Endothelial cell of umbilical vein (primary cell): ENCODE results near the gene PERM1. TPM values are rescaled to one million over a fixed set of nuclear protein-coding genes. Genes with fewer than 3 reads are reported as not detected.

ENCODE experiments used
- BruUV-seq: library from RNA; stranded (reverse); fragments of 400-500 nt; replicated peaks from 2 replicates; lab custom pipeline; 2021; lab: Mats Ljungman, UMichigan
- CTCF ChIA-PET: fragments of 300-600, 350-600 bp; sonication (Branson Sonifier 250); formaldehyde crosslinking; loops from one replicate; lab custom pipeline; 2021; ENCODE audit warnings: antibody characterized with exemption, inconsistent platforms; lab: Charles Lee
- POLR2A ChIA-PET: fragments of 300-600, 350-600 bp; sonication (Branson Sonifier 250); formaldehyde crosslinking; loops from one replicate; lab custom pipeline; 2021; ENCODE audit warnings: antibody characterized with exemption, inconsistent platforms; lab: Charles Lee
- DNase-seq: peaks from one replicate; pipeline ENCODE4 v3.0.0-alpha.2; 2011; ENCODE audit warnings: low read depth, low spot score
- FAIRE-seq: peaks from 2 replicates; lab custom pipeline; 2011; peaks lifted over from hg19 to GRCh38; lab: Jason Lieb, UNC
- H2AFZ ChIP-seq: 2 replicates; pipeline ENCODE4 v1.6.0; 2012; ENCODE audit warnings: low read depth, low read length, control low read depth, inconsistent platforms
- H3K27ac ChIP-seq: 2 replicates; pipeline ENCODE4 v1.5.1; 2011; ENCODE audit warnings: low read depth, mild to moderate bottlenecking, control low read depth, low read length, moderate library complexity; ENCODE audit not compliant: insufficient read depth
- H3K27me3 ChIP-seq, 2 experiments: 2 replicates each; pipeline versions ENCODE4 v1.6.0 to v1.6.1; 2011; ENCODE audit warnings: low read length in 2 of 2, mixed read lengths in 1 of 2; ENCODE audit not compliant: control insufficient read depth in 2 of 2, insufficient read depth in 2 of 2
- H3K36me3 ChIP-seq, 2 experiments: 2 replicates in 1 of 2; 3 replicates in 1 of 2; pipeline ENCODE4 v1.5.1; 2011; ENCODE audit warnings: low read length in 2 of 2, mild to moderate bottlenecking in 1 of 2, moderate library complexity in 1 of 2; ENCODE audit not compliant: control insufficient read depth in 2 of 2, insufficient read depth in 2 of 2; ENCODE audit errors: extremely low read depth in 1 of 2
- H3K4me1 ChIP-seq: 3 replicates; pipeline ENCODE4 v1.5.1; 2011; ENCODE audit warnings: mild to moderate bottlenecking, low read length; ENCODE audit not compliant: control insufficient read depth, insufficient read depth; ENCODE audit errors: extremely low read depth
- H3K4me2 ChIP-seq: 2 replicates; pipeline ENCODE4 v1.6.1; 2011; ENCODE audit warnings: low read length, control low read depth, mixed read lengths; ENCODE audit not compliant: insufficient read depth
- H3K4me3 ChIP-seq, 3 experiments: fragments of 200-600 bp in 1 of 3; sonication (generic), shearing (Covaris generic) in 1 of 3; replicated peaks in 1 of 3; 2 replicates each; pipeline ENCODE4 v1.5.1; 2011 to 2016; ENCODE audit warnings: control low read depth in 3 of 3, low read length in 3 of 3, mild to moderate bottlenecking in 2 of 3, inconsistent platforms in 1 of 3, low read depth in 1 of 3, moderate library complexity in 1 of 3; ENCODE audit not compliant: insufficient read depth in 1 of 3
- H3K79me2 ChIP-seq: 2 replicates; pipeline ENCODE4 v1.6.0; 2012; ENCODE audit warnings: low read length, inconsistent platforms; ENCODE audit not compliant: control insufficient read depth, insufficient read depth
- H3K9ac ChIP-seq: replicated peaks from 2 replicates; pipeline ENCODE3; 2011; ENCODE audit warnings: low read length, control low read depth; ENCODE audit not compliant: insufficient read depth; ENCODE audit errors: extremely low read depth
- H3K9me1 ChIP-seq: replicated peaks from 3 replicates; pipeline ENCODE4 v1.6.0; 2011; ENCODE audit warnings: mild to moderate bottlenecking, low read length; ENCODE audit not compliant: control insufficient read depth, insufficient read depth; ENCODE audit errors: extremely low read depth
- H3K9me3 ChIP-seq: replicated peaks from 2 replicates; pipeline ENCODE4 v1.5.1; 2012; ENCODE audit warnings: low read length, inconsistent platforms; ENCODE audit not compliant: control insufficient read depth, insufficient read depth
- H4K20me1 ChIP-seq: replicated peaks from 2 replicates; pipeline ENCODE3; 2011; ENCODE audit warnings: mild to moderate bottlenecking, low read length; ENCODE audit not compliant: control insufficient read depth, insufficient read depth; ENCODE audit errors: extremely low read depth
- EZH2 ChIP-seq: IDR thresholded peaks from 2 replicates; pipeline ENCODE4 v1.6.1; 2012; ENCODE audit warnings: borderline replicate concordance, low read depth, mild to moderate bottlenecking, moderate library complexity, low read length, inconsistent platforms; ENCODE audit not compliant: severe bottlenecking
- FOS ChIP-seq: IDR thresholded peaks from 2 replicates; pipeline ENCODE4 v1.6.1; 2011; ENCODE audit warnings: mild to moderate bottlenecking, low read length, moderate library complexity, borderline replicate concordance; ENCODE audit not compliant: insufficient read depth
- GATA2 ChIP-seq: IDR thresholded peaks from 2 replicates; pipeline ENCODE4 v1.7.0; 2011; ENCODE audit warnings: low read depth, mild to moderate bottlenecking, moderate library complexity, mixed read lengths, low read length; ENCODE audit not compliant: insufficient read length, insufficient read depth
- JUN ChIP-seq: IDR thresholded peaks from 2 replicates; pipeline ENCODE4 v1.6.1; 2011; ENCODE audit warnings: borderline replicate concordance, low read depth; ENCODE audit not compliant: insufficient read length, insufficient read depth
- MAX ChIP-seq: IDR thresholded peaks from 2 replicates; pipeline ENCODE4 v1.6.1; 2011; ENCODE audit not compliant: insufficient read depth, insufficient read length
- MYC ChIP-seq: IDR thresholded peaks from one replicate; pipeline ENCODE4 v1.6.1; 2011; ENCODE audit warnings: mild to moderate bottlenecking, low read depth, low read length
- POLR2A ChIP-seq: IDR thresholded peaks from 2 replicates; pipeline ENCODE4 v1.6.1; 2012; ENCODE audit warnings: low read depth, mild to moderate bottlenecking, control low read depth, low read length
- POLR2AphosphoS5 ChIP-seq: IDR thresholded peaks from 2 replicates; pipeline ENCODE4 v1.6.1; 2012; ENCODE audit warnings: low read depth, mild to moderate bottlenecking, control low read depth, low read length, moderate library complexity; ENCODE audit not compliant: insufficient read depth
- dilution Hi-C: fragments of 300-500 bp; cut with MboI; formaldehyde crosslinking; loops from one replicate; pipeline ENCODE4 v1.15.0; 2019; ENCODE audit warnings: low sequenced_read_pairs; ENCODE audit not compliant: extremely low pct_ligation_motif_present
- intact Hi-C: fragments of 100-400 bp; cut with micrococcal nuclease; formaldehyde crosslinking; loops from one replicate; pipeline ENCODE4 v1.10.0; 2022
- polyA plus RNA-seq, 4 experiments: library from polyadenylated mRNA; depleted of rRNA in 3 of 4; stranded (reverse) in 3 of 4; unstranded in 1 of 4; fragments of >200 nt; gene quantifications; 2 replicates each; pipeline versions ENCODE4 v1.2.1 to v1.2.3, GENCODE V29; 2011 to 2012; ENCODE audit warnings: missing spikeins in 1 of 4
- total RNA-seq: library from RNA; stranded (reverse); gene quantifications from 2 replicates; pipeline ENCODE4 v1.2.3, GENCODE V29; 2021
- TF ChIP-seq, protein P1 (sequence below), 2 donors: IDR thresholded peaks; 1 replicate in 1 of 2; 2 replicates in 1 of 2; pipeline ENCODE4 v1.5.1; 2011; ENCODE audit warnings: low read length in 2 of 2, mild to moderate bottlenecking in 2 of 2, moderate library complexity in 2 of 2, control low read depth in 1 of 2, inconsistent platforms in 1 of 2, low read depth in 1 of 2; ENCODE audit not compliant: insufficient read depth in 1 of 2; ENCODE audit errors: extremely low read depth in 1 of 2

Gene PERM1
- total and polyA plus RNA-seq, 2 donors (not counting 3 experiments of a cell fraction or from before 2014, with no cell fraction given): not detected

- peaks cover 0 to 2% of the 10 kb centered on the region in 2 experiments for H3K36me3 ChIP-seq
- TF ChIP-seq MAX (no peak), GATA2 (no peak), JUN (no peak), FOS (no peak), EZH2 (no peak), POLR2A (no peak), POLR2AphosphoS5 (no peak), MYC (no peak)
- TF ChIP-seq, protein P1, sequence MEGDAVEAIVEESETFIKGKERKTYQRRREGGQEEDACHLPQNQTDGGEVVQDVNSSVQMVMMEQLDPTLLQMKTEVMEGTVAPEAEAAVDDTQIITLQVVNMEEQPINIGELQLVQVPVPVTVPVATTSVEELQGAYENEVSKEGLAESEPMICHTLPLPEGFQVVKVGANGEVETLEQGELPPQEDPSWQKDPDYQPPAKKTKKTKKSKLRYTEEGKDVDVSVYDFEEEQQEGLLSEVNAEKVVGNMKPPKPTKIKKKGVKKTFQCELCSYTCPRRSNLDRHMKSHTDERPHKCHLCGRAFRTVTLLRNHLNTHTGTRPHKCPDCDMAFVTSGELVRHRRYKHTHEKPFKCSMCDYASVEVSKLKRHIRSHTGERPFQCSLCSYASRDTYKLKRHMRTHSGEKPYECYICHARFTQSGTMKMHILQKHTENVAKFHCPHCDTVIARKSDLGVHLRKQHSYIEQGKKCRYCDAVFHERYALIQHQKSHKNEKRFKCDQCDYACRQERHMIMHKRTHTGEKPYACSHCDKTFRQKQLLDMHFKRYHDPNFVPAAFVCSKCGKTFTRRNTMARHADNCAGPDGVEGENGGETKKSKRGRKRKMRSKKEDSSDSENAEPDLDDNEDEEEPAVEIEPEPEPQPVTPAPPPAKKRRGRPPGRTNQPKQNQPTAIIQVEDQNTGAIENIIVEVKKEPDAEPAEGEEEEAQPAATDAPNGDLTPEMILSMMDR (IDR thresholded peaks at IDR 0.05; ENCODE audit: extremely low read depth in 1 of 2, insufficient read depth in 1 of 2, low read depth in 1 of 2, low read length in 2 of 2): no peak
- no peak overlapping the region for H3K4me2 ChIP-seq
- POLR2A ChIA-PET: no interaction called here
- H3K4me1 ChIP-seq: peaks cover 14% of the 10 kb centered on the region
- H3K27me3 ChIP-seq: no peaks in the 10 kb centered on the region
- no peak overlapping the region for H3K4me3 ChIP-seq
- no peaks in the 10 kb centered on the region for H3K9me1 ChIP-seq
- no peak overlapping the region for H3K9ac ChIP-seq
- H2AFZ ChIP-seq: no peak overlapping the region
- peaks cover 13% of the 10 kb centered on the region for H3K79me2 ChIP-seq
- CTCF ChIA-PET: interaction anchor here (1.8 kb wide), 1 partner anchor 58 kb away, joined by 4 read pairs; no protein-coding TSS in a partner anchor
- no peaks in the 10 kb centered on the region for H3K9me3 ChIP-seq
- no TSS peak for BruUV-seq
- dilution Hi-C loops: no loop called here
- DNase-seq (no peak), FAIRE-seq (no peak)
- no peak overlapping the region for H3K27ac ChIP-seq
- H4K20me1 ChIP-seq: no peaks in the 10 kb centered on the region
- intact Hi-C loops: no loop called here
These were observed 19.3 kb downstream of the PERM1 start for GRCh38 chr1:962381-963300.
